Measurements from ENCODE around the gene MAN1A2.

Gene MAN1A2

GRCh38 chr1:117359561-117360289, 7.5 kb upstream of the MAN1A2 start:
- Histone ChIP-seq H2AFZ (ENCODE audit: low read length) (no peak overlapping the region), H3K4me1 (ENCODE audit: low read length) (no peaks in the 10 kb centered on the region), H4K20me1 (ENCODE audit: insufficient read depth, low read length) (no peaks in the 10 kb centered on the region), H3K9me2 (replicated peaks; ENCODE audit: insufficient read depth, low read length) (no peaks in the 10 kb centered on the region), H3K27ac (ENCODE audit: low read length) (no peak overlapping the region), H3K36me3 (replicated peaks; ENCODE audit: insufficient read depth, low read length) (no peaks in the 10 kb centered on the region), H3K9me3 (replicated peaks; ENCODE audit: insufficient read depth, low read length) (no peaks in the 10 kb centered on the region), H3K9ac (ENCODE audit: low read length) (no peak overlapping the region), H3F3A (ENCODE audit: insufficient read depth, low read length) (no peaks in the 10 kb centered on the region), H3K4me2 (ENCODE audit: low read depth, low read length) (no peak overlapping the region), H3K27me3 (replicated peaks; ENCODE audit: insufficient read depth, low read length) (no peaks in the 10 kb centered on the region), H3K79me2 (ENCODE audit: low read length) (no peaks in the 10 kb centered on the region), H3K4me3 (ENCODE audit: low read length) (no peak overlapping the region)
- TF ChIP-seq, protein P1, sequence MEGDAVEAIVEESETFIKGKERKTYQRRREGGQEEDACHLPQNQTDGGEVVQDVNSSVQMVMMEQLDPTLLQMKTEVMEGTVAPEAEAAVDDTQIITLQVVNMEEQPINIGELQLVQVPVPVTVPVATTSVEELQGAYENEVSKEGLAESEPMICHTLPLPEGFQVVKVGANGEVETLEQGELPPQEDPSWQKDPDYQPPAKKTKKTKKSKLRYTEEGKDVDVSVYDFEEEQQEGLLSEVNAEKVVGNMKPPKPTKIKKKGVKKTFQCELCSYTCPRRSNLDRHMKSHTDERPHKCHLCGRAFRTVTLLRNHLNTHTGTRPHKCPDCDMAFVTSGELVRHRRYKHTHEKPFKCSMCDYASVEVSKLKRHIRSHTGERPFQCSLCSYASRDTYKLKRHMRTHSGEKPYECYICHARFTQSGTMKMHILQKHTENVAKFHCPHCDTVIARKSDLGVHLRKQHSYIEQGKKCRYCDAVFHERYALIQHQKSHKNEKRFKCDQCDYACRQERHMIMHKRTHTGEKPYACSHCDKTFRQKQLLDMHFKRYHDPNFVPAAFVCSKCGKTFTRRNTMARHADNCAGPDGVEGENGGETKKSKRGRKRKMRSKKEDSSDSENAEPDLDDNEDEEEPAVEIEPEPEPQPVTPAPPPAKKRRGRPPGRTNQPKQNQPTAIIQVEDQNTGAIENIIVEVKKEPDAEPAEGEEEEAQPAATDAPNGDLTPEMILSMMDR (IDR thresholded peaks at IDR 0.05; ENCODE audit: low read length), result no peak
- no peak for DNase-seq

DNA sequence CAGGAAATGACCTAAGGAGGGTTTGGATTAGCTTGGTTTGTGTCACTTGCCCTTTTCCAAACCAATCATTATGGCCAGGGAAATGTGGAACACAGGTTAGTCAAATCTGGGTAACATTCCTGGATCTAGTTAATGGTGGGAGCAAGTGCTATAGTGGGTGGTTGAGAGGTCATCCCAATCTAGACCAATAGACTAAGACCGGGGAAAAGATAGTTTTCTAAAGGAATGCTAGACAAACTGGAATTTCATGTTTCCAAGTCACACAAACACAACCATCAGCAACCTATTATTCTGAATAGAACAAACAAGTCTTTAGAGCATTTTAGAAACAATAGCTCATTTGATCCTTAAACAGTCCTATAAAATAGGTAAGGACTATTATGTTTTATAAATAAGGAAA, 4.3 kb upstream of the MAN1A2 start:
- H3K79me2 ChIP-seq (ENCODE audit: low read length), result peaks cover 16% of the 10 kb centered on the region
- H4K20me1 ChIP-seq (ENCODE audit: insufficient read depth, low read length), result no peaks in the 10 kb centered on the region
- no peak for DNase-seq
- no peak overlapping the region for H2AFZ ChIP-seq (ENCODE audit: low read length)
- H3K4me2 ChIP-seq (ENCODE audit: low read depth, low read length), result no peak overlapping the region
- TF ChIP-seq EZH2phosphoT487 (IDR thresholded peaks at IDR 0.05; ENCODE audit: low read length) (no peak), EZH2 (optimal IDR thresholded peaks at IDR 0.05; ENCODE audit: low read depth, low read length) (no peak)
- TF ChIP-seq, protein P1 (IDR thresholded peaks at IDR 0.05; ENCODE audit: low read length), result no peak
- no peak overlapping the region for H3K27ac ChIP-seq (ENCODE audit: low read length)
- H3K9me3 ChIP-seq (replicated peaks; ENCODE audit: insufficient read depth, low read length), result no peaks in the 10 kb centered on the region
- no peaks in the 10 kb centered on the region for H3K27me3 ChIP-seq (replicated peaks; ENCODE audit: insufficient read depth, low read length)
- H3K4me3 ChIP-seq (ENCODE audit: low read length), result no peak overlapping the region
- H3K4me1 ChIP-seq (ENCODE audit: low read length), result 0 out of 2 replicates have a peak, but pooled peaks cover 3% of the 10 kb centered on the region
- H3K36me3 ChIP-seq (replicated peaks; ENCODE audit: insufficient read depth, low read length), result no peaks in the 10 kb centered on the region
- no peaks in the 10 kb centered on the region for H3K9me2 ChIP-seq (replicated peaks; ENCODE audit: insufficient read depth, low read length)
- no peak overlapping the region for H3K9ac ChIP-seq (ENCODE audit: low read length)
- 0 out of 2 replicates have a peak, but pooled peaks cover 7% of the 10 kb centered on the region for H3F3A ChIP-seq (ENCODE audit: insufficient read depth, low read length)

- H3K4me3 ChIP-seq (ENCODE audit: low read length), result no peak overlapping the region
- 0 out of 2 replicates have a peak, but pooled peaks cover 3% of the 10 kb centered on the region for H3K4me1 ChIP-seq (ENCODE audit: low read length)
- H3K9ac ChIP-seq (ENCODE audit: low read length), result no peak overlapping the region
- no peak for DNase-seq
- H3K79me2 ChIP-seq (ENCODE audit: low read length), result peaks cover 22% of the 10 kb centered on the region
- H2AFZ ChIP-seq (ENCODE audit: low read length), result no peak overlapping the region
- no peaks in the 10 kb centered on the region for H3K27me3 ChIP-seq (replicated peaks; ENCODE audit: insufficient read depth, low read length)
- TF ChIP-seq EZH2phosphoT487 (IDR thresholded peaks at IDR 0.05; ENCODE audit: low read length), result no peak
- no peak for TF ChIP-seq EZH2 (optimal IDR thresholded peaks at IDR 0.05; ENCODE audit: low read depth, low read length)
- TF ChIP-seq, protein P1 (IDR thresholded peaks at IDR 0.05; ENCODE audit: low read length), result no peak
- no peaks in the 10 kb centered on the region for H3K9me2 ChIP-seq (replicated peaks; ENCODE audit: insufficient read depth, low read length)
- no peak overlapping the region for H3K4me2 ChIP-seq (ENCODE audit: low read depth, low read length)
- no peaks in the 10 kb centered on the region for H4K20me1 ChIP-seq (ENCODE audit: insufficient read depth, low read length)
- no peak overlapping the region for H3K27ac ChIP-seq (ENCODE audit: low read length)
- H3K36me3 ChIP-seq (replicated peaks; ENCODE audit: insufficient read depth, low read length), result no peaks in the 10 kb centered on the region
- no peaks in the 10 kb centered on the region for H3K9me3 ChIP-seq (replicated peaks; ENCODE audit: insufficient read depth, low read length)
- H3F3A ChIP-seq (ENCODE audit: insufficient read depth, low read length), result 0 out of 2 replicates have a peak, but pooled peaks cover 8% of the 10 kb centered on the region
Measured at GRCh38 chr1:117363571-117364048, 3.6 kb upstream of the MAN1A2 start.

All from MM.1S (cell line).